AG10803 (cell line): ENCODE measurements around the gene SEC24D.

ENCODE experiments used
- DNase-seq: peaks from one replicate; pipeline ENCODE4 v3.0.0; 2010; ENCODE audit warnings: low read depth
- H3K4me3 ChIP-seq: 2 replicates; pipeline ENCODE4 v1.5.1; 2011; ENCODE audit warnings: mild to moderate bottlenecking, low read length, control low read depth
- CTCF ChIP-seq: conservative IDR thresholded peaks from 2 replicates; pipeline ENCODE4 v1.5.1; 2011; ENCODE audit warnings: mild to moderate bottlenecking, low read length, control low read depth, inconsistent platforms

Gene SEC24D

GRCh38 chr4:118842055-118842454 lies 6.1 kb upstream of the SEC24D start:
- peak; percentile 5 for DNase-seq
- H3K4me3 ChIP-seq = no peak overlapping the region
- no peak for TF ChIP-seq CTCF

GRCh38 chr4:118839221-118839927 lies 3.4 kb upstream of the SEC24D start:
- DNase-seq = no peak
- TF ChIP-seq CTCF = no peak
- no peak overlapping the region for H3K4me3 ChIP-seq

GRCh38 chr4:118837121-118837507 lies 1.2 kb upstream of the SEC24D start:
- TF ChIP-seq CTCF = no peak
- no peak overlapping the region for H3K4me3 ChIP-seq
- no peak for DNase-seq

GRCh38 chr4:118836301-118837120 lies 585 bp upstream of the SEC24D start:
- TF ChIP-seq CTCF = no peak; the same call in 1 of the 2 replicates
- H3K4me3 ChIP-seq = peak overlapping the region; percentile 91
- DNase-seq = peak; percentile 60

GRCh38 chr4:118834960-118835569 lies 861 bp downstream of the SEC24D start:
- H3K4me3 ChIP-seq = peak overlapping the region; percentile 91
- no peak for TF ChIP-seq CTCF
- DNase-seq = peak; percentile 90

- peak overlapping the region; percentile 91 for H3K4me3 ChIP-seq
- no peak for DNase-seq
- TF ChIP-seq CTCF = no peak
These were observed 1.9 kb downstream of the SEC24D start for GRCh38 chr4:118834070-118834469.
